Measurements from ENCODE around the gene ACOX3. TPM values are rescaled to one million over a fixed set of nuclear protein-coding genes. Genes with fewer than 3 reads are reported as not detected.

The ACOX3 gene
- total RNA-seq, 1 experiment from 2014 or later = 17.9 TPM

DNA sequence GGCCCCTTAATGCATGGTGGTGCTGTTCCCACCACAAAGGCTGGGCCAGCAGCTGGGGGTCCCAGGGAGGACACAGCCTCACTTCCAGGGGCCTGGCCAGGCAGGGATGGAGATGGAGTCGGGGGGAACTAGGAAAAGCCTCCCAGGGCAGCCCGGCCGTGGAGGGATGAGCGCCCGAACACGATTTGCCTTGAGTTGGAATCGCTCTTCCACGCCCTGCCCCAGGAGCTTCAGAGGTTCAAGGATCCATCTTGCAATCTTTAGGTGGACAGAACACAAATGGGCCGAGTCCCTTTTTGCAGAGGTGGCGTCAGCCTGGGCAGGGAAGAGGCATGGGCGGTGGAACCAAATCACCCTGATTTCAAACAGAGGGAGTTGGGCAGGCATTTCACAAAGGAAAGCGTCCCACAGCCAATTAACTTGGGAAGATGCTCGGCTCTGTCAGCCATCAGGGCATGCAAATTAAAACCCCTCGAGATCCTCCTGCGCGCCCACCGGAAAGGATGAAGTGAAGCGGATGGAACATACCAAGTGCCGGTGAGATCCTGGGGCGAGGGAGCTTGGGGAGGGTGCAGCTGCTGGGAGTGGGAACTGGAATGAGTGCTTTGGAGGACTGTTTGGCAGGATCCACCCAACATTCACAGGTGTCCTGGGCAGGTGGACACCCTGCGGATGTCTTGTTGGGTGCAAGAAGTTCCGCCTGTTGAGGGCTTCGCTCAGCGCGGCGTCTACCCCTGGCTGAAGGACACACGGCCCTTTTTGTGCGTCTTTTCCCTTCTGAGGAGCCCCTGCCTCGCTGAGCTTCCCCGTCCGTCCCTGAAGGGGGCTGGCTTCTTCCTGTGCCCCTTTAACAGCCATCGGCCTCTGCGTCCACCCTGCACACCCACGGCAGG lies 95.2 kb downstream of the ACOX3 start:
- DNase-seq (ENCODE audit: unreplicated experiment) = no peak
- POLR2A ChIA-PET = no interaction called here
- Mint-ChIP-seq H3K27me3 (ENCODE audit: insufficient read depth, unreplicated experiment) (no peaks in the 10 kb centered on the region), H3K36me3 (ENCODE audit: insufficient read depth, unreplicated experiment) (no peaks in the 10 kb centered on the region), H3K4me3 (ENCODE audit: unreplicated experiment) (no peak overlapping the region), H3K9me3 (ENCODE audit: unreplicated experiment) (no peaks in the 10 kb centered on the region), H3K4me1 (ENCODE audit: insufficient read depth, unreplicated experiment) (no peaks in the 10 kb centered on the region), H3K27ac (ENCODE audit: low read depth, unreplicated experiment) (no peak overlapping the region)
- CTCF ChIA-PET = interaction anchor here (0.6 kb wide), 1 partner anchor 249 kb away, joined by 3 read pairs; no protein-coding TSS in a partner anchor
- intact Hi-C loops (cut with micrococcal nuclease) = no loop called here
- TF ChIP-seq, protein P1, sequence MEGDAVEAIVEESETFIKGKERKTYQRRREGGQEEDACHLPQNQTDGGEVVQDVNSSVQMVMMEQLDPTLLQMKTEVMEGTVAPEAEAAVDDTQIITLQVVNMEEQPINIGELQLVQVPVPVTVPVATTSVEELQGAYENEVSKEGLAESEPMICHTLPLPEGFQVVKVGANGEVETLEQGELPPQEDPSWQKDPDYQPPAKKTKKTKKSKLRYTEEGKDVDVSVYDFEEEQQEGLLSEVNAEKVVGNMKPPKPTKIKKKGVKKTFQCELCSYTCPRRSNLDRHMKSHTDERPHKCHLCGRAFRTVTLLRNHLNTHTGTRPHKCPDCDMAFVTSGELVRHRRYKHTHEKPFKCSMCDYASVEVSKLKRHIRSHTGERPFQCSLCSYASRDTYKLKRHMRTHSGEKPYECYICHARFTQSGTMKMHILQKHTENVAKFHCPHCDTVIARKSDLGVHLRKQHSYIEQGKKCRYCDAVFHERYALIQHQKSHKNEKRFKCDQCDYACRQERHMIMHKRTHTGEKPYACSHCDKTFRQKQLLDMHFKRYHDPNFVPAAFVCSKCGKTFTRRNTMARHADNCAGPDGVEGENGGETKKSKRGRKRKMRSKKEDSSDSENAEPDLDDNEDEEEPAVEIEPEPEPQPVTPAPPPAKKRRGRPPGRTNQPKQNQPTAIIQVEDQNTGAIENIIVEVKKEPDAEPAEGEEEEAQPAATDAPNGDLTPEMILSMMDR (IDR thresholded peaks at IDR 0.05; ENCODE audit: unreplicated experiment) = no peak
- no TSS peak for BruUV-seq (replicated peaks)

DNA sequence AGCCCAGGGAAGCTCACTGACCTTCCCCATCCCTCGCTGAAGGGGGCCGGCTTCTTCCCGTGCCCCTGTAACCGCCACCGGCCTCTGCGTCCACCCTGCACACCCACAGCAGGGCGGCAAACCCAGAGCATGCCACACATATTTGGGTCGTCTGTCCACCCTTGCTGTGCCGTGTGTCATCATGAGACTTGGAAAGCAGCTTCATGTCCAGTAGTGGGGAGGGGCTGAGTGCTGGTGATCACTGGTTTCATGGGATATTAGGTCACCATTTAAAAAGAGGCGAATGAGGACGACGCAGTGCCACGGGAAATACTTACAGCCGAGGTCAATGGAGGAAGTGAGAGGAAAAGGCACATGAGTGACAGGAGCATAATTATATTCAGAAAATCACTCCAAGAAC lies 96.1 kb downstream of the ACOX3 start:
- POLR2A ChIA-PET = no interaction called here
- no peaks in the 10 kb centered on the region for H3K9me3 Mint-ChIP-seq (ENCODE audit: unreplicated experiment)
- BruUV-seq (replicated peaks) = no TSS peak
- no peaks in the 10 kb centered on the region for H3K36me3 Mint-ChIP-seq (ENCODE audit: insufficient read depth, unreplicated experiment)
- no peaks in the 10 kb centered on the region for H3K27me3 Mint-ChIP-seq (ENCODE audit: insufficient read depth, unreplicated experiment)
- intact Hi-C loops (cut with micrococcal nuclease) = no loop called here
- no peaks in the 10 kb centered on the region for H3K4me1 Mint-ChIP-seq (ENCODE audit: insufficient read depth, unreplicated experiment)
- CTCF ChIA-PET = interaction anchor here (0.6 kb wide), 1 partner anchor 250 kb away, joined by 3 read pairs; no protein-coding TSS in a partner anchor
- TF ChIP-seq, protein P1 (IDR thresholded peaks at IDR 0.05; ENCODE audit: unreplicated experiment) = no peak
- no peak overlapping the region for H3K4me3 Mint-ChIP-seq (ENCODE audit: unreplicated experiment)
- no peak for DNase-seq (ENCODE audit: unreplicated experiment)
- no peak overlapping the region for H3K27ac Mint-ChIP-seq (ENCODE audit: low read depth, unreplicated experiment)

- Mint-ChIP-seq H3K27ac (ENCODE audit: low read depth, unreplicated experiment) (no peak overlapping the region), H3K9me3 (ENCODE audit: unreplicated experiment) (peaks cover 3% of the 10 kb centered on the region), H3K4me3 (ENCODE audit: unreplicated experiment) (no peak overlapping the region), H3K27me3 (ENCODE audit: insufficient read depth, unreplicated experiment) (no peaks in the 10 kb centered on the region), H3K4me1 (ENCODE audit: insufficient read depth, unreplicated experiment) (no peaks in the 10 kb centered on the region), H3K36me3 (ENCODE audit: insufficient read depth, unreplicated experiment) (no peaks in the 10 kb centered on the region)
- ChIA-PET POLR2A (interaction anchor here (0.6 kb wide), 1 partner anchor 1383 kb away, joined by 3 read pairs; no protein-coding TSS in a partner anchor), CTCF (no interaction called here)
- DNase-seq (ENCODE audit: unreplicated experiment) = no peak
- intact Hi-C loops (cut with micrococcal nuclease) = no loop called here
- no TSS peak for BruUV-seq (replicated peaks)
- TF ChIP-seq, protein P1 (IDR thresholded peaks at IDR 0.05; ENCODE audit: unreplicated experiment) = no peak
Observed at GRCh38 chr4:8343967-8344331, 96.6 kb downstream of the ACOX3 start.

DNA sequence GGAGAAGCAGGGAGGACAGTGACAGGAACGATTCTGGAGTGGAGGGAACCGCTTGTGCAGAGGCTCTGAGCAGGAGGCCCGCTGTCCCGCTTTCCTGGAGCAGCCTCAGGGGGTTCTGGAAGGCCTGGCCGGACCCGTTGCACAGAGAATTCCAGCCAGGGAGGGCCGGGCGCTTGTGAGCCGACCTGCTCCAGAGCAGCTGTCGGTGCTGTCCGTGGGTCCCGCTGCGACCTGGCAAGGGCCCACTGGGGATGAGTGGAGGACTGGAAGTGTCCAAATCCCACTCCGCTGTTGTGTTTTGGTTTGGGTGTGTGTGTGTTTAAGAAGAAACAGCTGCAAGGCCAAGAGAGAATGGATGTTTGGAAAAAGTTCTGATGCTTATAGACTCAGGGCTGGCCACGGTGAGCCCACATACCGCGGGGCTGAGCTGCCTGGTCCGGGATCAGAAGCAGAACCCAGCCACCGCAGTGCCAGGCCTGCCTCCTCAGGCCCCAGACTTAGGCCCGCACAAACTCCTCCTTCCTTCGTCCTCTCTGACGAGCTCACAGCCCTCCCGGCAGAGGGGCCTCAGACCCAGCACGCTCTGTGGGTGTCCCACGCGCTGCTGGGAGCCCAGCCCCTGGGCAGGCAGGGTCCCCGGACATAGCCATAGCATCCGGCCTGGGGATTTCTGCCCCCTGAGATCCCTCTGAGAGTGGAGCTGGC lies 97.1 kb downstream of the ACOX3 start:
- Mint-ChIP-seq H3K4me3 (ENCODE audit: unreplicated experiment) (no peak overlapping the region), H3K36me3 (ENCODE audit: insufficient read depth, unreplicated experiment) (no peaks in the 10 kb centered on the region), H3K9me3 (ENCODE audit: unreplicated experiment) (peaks cover 8% of the 10 kb centered on the region), H3K27ac (ENCODE audit: low read depth, unreplicated experiment) (no peak overlapping the region), H3K4me1 (ENCODE audit: insufficient read depth, unreplicated experiment) (no peaks in the 10 kb centered on the region), H3K27me3 (ENCODE audit: insufficient read depth, unreplicated experiment) (no peaks in the 10 kb centered on the region)
- ChIA-PET CTCF (no interaction called here), POLR2A (interaction anchor here (0.6 kb wide), 1 partner anchor 1383 kb away, joined by 3 read pairs; no protein-coding TSS in a partner anchor)
- TF ChIP-seq, protein P1 (IDR thresholded peaks at IDR 0.05; ENCODE audit: unreplicated experiment) = no peak
- no TSS peak for BruUV-seq (replicated peaks)
- intact Hi-C loops (cut with micrococcal nuclease) = no loop called here
- DNase-seq (ENCODE audit: unreplicated experiment) = no peak

All from MCF 10A (cell line).